Endothelial cell of umbilical vein (primary cell): Measurements from ENCODE around the gene GSK3A. TPM values are rescaled to one million over a fixed set of nuclear protein-coding genes. Genes with fewer than 3 reads are reported as not detected.

Experiments
- BruUV-seq: library from RNA; stranded (reverse); fragments of 400-500 nt; replicated peaks from 2 replicates; lab custom pipeline; 2021; lab: Mats Ljungman, UMichigan
- CTCF ChIA-PET: fragments of 300-600, 350-600 bp; sonication (Branson Sonifier 250); formaldehyde crosslinking; loops from one replicate; lab custom pipeline; 2021; ENCODE audit warnings: antibody characterized with exemption, inconsistent platforms; lab: Charles Lee
- POLR2A ChIA-PET: fragments of 300-600, 350-600 bp; sonication (Branson Sonifier 250); formaldehyde crosslinking; loops from one replicate; lab custom pipeline; 2021; ENCODE audit warnings: antibody characterized with exemption, inconsistent platforms; lab: Charles Lee
- DNase-seq: peaks from one replicate; pipeline ENCODE4 v3.0.0-alpha.2; 2011; ENCODE audit warnings: low read depth, low spot score
- FAIRE-seq: peaks from 2 replicates; lab custom pipeline; 2011; peaks lifted over from hg19 to GRCh38; lab: Jason Lieb, UNC
- H2AFZ ChIP-seq: 2 replicates; pipeline ENCODE4 v1.6.0; 2012; ENCODE audit warnings: low read depth, low read length, control low read depth, inconsistent platforms
- H3K27ac ChIP-seq: 2 replicates; pipeline ENCODE4 v1.5.1; 2011; ENCODE audit warnings: low read depth, mild to moderate bottlenecking, control low read depth, low read length, moderate library complexity; ENCODE audit not compliant: insufficient read depth
- H3K27me3 ChIP-seq, 2 experiments: 2 replicates each; pipeline versions ENCODE4 v1.6.0 to v1.6.1; 2011; ENCODE audit warnings: low read length in 2 of 2, mixed read lengths in 1 of 2; ENCODE audit not compliant: control insufficient read depth in 2 of 2, insufficient read depth in 2 of 2
- H3K36me3 ChIP-seq, 2 experiments: 2 replicates in 1 of 2; 3 replicates in 1 of 2; pipeline ENCODE4 v1.5.1; 2011; ENCODE audit warnings: low read length in 2 of 2, mild to moderate bottlenecking in 1 of 2, moderate library complexity in 1 of 2; ENCODE audit not compliant: control insufficient read depth in 2 of 2, insufficient read depth in 2 of 2; ENCODE audit errors: extremely low read depth in 1 of 2
- H3K4me1 ChIP-seq: 3 replicates; pipeline ENCODE4 v1.5.1; 2011; ENCODE audit warnings: mild to moderate bottlenecking, low read length; ENCODE audit not compliant: control insufficient read depth, insufficient read depth; ENCODE audit errors: extremely low read depth
- H3K4me2 ChIP-seq: 2 replicates; pipeline ENCODE4 v1.6.1; 2011; ENCODE audit warnings: low read length, control low read depth, mixed read lengths; ENCODE audit not compliant: insufficient read depth
- H3K4me3 ChIP-seq, 3 experiments: fragments of 200-600 bp in 1 of 3; sonication (generic), shearing (Covaris generic) in 1 of 3; replicated peaks in 1 of 3; 2 replicates each; pipeline ENCODE4 v1.5.1; 2011 to 2016; ENCODE audit warnings: control low read depth in 3 of 3, low read length in 3 of 3, mild to moderate bottlenecking in 2 of 3, inconsistent platforms in 1 of 3, low read depth in 1 of 3, moderate library complexity in 1 of 3; ENCODE audit not compliant: insufficient read depth in 1 of 3
- H3K79me2 ChIP-seq: 2 replicates; pipeline ENCODE4 v1.6.0; 2012; ENCODE audit warnings: low read length, inconsistent platforms; ENCODE audit not compliant: control insufficient read depth, insufficient read depth
- H3K9ac ChIP-seq: replicated peaks from 2 replicates; pipeline ENCODE3; 2011; ENCODE audit warnings: low read length, control low read depth; ENCODE audit not compliant: insufficient read depth; ENCODE audit errors: extremely low read depth
- H3K9me1 ChIP-seq: replicated peaks from 3 replicates; pipeline ENCODE4 v1.6.0; 2011; ENCODE audit warnings: mild to moderate bottlenecking, low read length; ENCODE audit not compliant: control insufficient read depth, insufficient read depth; ENCODE audit errors: extremely low read depth
- H3K9me3 ChIP-seq: replicated peaks from 2 replicates; pipeline ENCODE4 v1.5.1; 2012; ENCODE audit warnings: low read length, inconsistent platforms; ENCODE audit not compliant: control insufficient read depth, insufficient read depth
- H4K20me1 ChIP-seq: replicated peaks from 2 replicates; pipeline ENCODE3; 2011; ENCODE audit warnings: mild to moderate bottlenecking, low read length; ENCODE audit not compliant: control insufficient read depth, insufficient read depth; ENCODE audit errors: extremely low read depth
- EZH2 ChIP-seq: IDR thresholded peaks from 2 replicates; pipeline ENCODE4 v1.6.1; 2012; ENCODE audit warnings: borderline replicate concordance, low read depth, mild to moderate bottlenecking, moderate library complexity, low read length, inconsistent platforms; ENCODE audit not compliant: severe bottlenecking
- FOS ChIP-seq: IDR thresholded peaks from 2 replicates; pipeline ENCODE4 v1.6.1; 2011; ENCODE audit warnings: mild to moderate bottlenecking, low read length, moderate library complexity, borderline replicate concordance; ENCODE audit not compliant: insufficient read depth
- GATA2 ChIP-seq: IDR thresholded peaks from 2 replicates; pipeline ENCODE4 v1.7.0; 2011; ENCODE audit warnings: low read depth, mild to moderate bottlenecking, moderate library complexity, mixed read lengths, low read length; ENCODE audit not compliant: insufficient read length, insufficient read depth
- JUN ChIP-seq: IDR thresholded peaks from 2 replicates; pipeline ENCODE4 v1.6.1; 2011; ENCODE audit warnings: borderline replicate concordance, low read depth; ENCODE audit not compliant: insufficient read length, insufficient read depth
- MYC ChIP-seq: IDR thresholded peaks from one replicate; pipeline ENCODE4 v1.6.1; 2011; ENCODE audit warnings: mild to moderate bottlenecking, low read depth, low read length
- POLR2A ChIP-seq: IDR thresholded peaks from 2 replicates; pipeline ENCODE4 v1.6.1; 2012; ENCODE audit warnings: low read depth, mild to moderate bottlenecking, control low read depth, low read length
- POLR2AphosphoS5 ChIP-seq: IDR thresholded peaks from 2 replicates; pipeline ENCODE4 v1.6.1; 2012; ENCODE audit warnings: low read depth, mild to moderate bottlenecking, control low read depth, low read length, moderate library complexity; ENCODE audit not compliant: insufficient read depth
- dilution Hi-C: fragments of 300-500 bp; cut with MboI; formaldehyde crosslinking; loops from one replicate; pipeline ENCODE4 v1.15.0; 2019; ENCODE audit warnings: low sequenced_read_pairs; ENCODE audit not compliant: extremely low pct_ligation_motif_present
- intact Hi-C: fragments of 100-400 bp; cut with micrococcal nuclease; formaldehyde crosslinking; loops from one replicate; pipeline ENCODE4 v1.10.0; 2022
- polyA plus RNA-seq, 4 experiments: library from polyadenylated mRNA; depleted of rRNA in 3 of 4; stranded (reverse) in 3 of 4; unstranded in 1 of 4; fragments of >200 nt; gene quantifications; 2 replicates each; pipeline versions ENCODE4 v1.2.1 to v1.2.3, GENCODE V29; 2011 to 2012; ENCODE audit warnings: missing spikeins in 1 of 4
- total RNA-seq: library from RNA; stranded (reverse); gene quantifications from 2 replicates; pipeline ENCODE4 v1.2.3, GENCODE V29; 2021
- TF ChIP-seq, protein P1 (sequence below): IDR thresholded peaks from 2 replicates; pipeline ENCODE4 v1.6.1; 2011; ENCODE audit not compliant: insufficient read depth, insufficient read length
- TF ChIP-seq, protein P2 (sequence below), 2 donors: IDR thresholded peaks; 1 replicate in 1 of 2; 2 replicates in 1 of 2; pipeline ENCODE4 v1.5.1; 2011; ENCODE audit warnings: low read length in 2 of 2, mild to moderate bottlenecking in 2 of 2, moderate library complexity in 2 of 2, control low read depth in 1 of 2, inconsistent platforms in 1 of 2, low read depth in 1 of 2; ENCODE audit not compliant: insufficient read depth in 1 of 2; ENCODE audit errors: extremely low read depth in 1 of 2

The GSK3A gene
- total and polyA plus RNA-seq, 2 donors (not counting 3 experiments of a cell fraction or from before 2014, with no cell fraction given): 49.5 to 73.7 TPM

DNA sequence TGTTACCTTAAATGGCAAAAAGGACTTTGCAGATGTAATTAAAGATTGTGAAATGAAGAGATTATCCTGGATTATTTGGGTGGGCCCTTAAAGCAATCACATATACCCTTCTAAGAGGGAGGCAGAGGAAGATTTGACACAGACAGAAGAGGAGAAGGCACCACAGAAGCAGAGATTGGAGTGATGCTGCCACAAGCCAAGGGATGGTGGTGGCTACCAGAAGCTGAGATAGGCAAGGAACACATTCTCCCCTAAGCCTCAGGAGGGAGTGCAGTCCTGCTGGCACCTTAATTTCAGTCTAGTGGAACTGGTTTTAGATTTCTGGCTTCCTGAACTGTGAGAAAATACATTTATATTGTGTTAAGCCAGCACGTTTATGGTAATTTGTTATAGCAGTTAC lies 49.1 kb downstream of the GSK3A start:
- ChIA-PET CTCF (interaction anchor here (0.6 kb wide), 1 partner anchor 58 kb away, joined by 6 read pairs; no protein-coding TSS in a partner anchor), POLR2A (no interaction called here)
- H4K20me1 ChIP-seq: no peaks in the 10 kb centered on the region
- H2AFZ ChIP-seq: no peak overlapping the region
- H3K27ac ChIP-seq: no peak overlapping the region
- H3K4me1 ChIP-seq: no peaks in the 10 kb centered on the region
- H3K4me2 ChIP-seq: no peak overlapping the region
- H3K4me3 ChIP-seq: no peak overlapping the region
- dilution Hi-C loops (no loop called here), intact Hi-C loops (no loop called here)
- H3K9ac ChIP-seq: no peak overlapping the region
- DNase-seq (no peak), FAIRE-seq (no peak)
- H3K9me3 ChIP-seq: no peaks in the 10 kb centered on the region
- H3K9me1 ChIP-seq: no peaks in the 10 kb centered on the region
- peaks cover 0 to 5% of the 10 kb centered on the region in 2 experiments for H3K36me3 ChIP-seq
- H3K27me3 ChIP-seq: peaks cover 2 to 9% of the 10 kb centered on the region in 2 experiments
- TF ChIP-seq MYC (no peak), POLR2A (no peak), EZH2 (no peak), POLR2AphosphoS5 (no peak), JUN (no peak), FOS (no peak), GATA2 (no peak)
- TF ChIP-seq, protein P1, sequence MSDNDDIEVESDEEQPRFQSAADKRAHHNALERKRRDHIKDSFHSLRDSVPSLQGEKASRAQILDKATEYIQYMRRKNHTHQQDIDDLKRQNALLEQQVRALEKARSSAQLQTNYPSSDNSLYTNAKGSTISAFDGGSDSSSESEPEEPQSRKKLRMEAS: no peak
- TF ChIP-seq, protein P2, sequence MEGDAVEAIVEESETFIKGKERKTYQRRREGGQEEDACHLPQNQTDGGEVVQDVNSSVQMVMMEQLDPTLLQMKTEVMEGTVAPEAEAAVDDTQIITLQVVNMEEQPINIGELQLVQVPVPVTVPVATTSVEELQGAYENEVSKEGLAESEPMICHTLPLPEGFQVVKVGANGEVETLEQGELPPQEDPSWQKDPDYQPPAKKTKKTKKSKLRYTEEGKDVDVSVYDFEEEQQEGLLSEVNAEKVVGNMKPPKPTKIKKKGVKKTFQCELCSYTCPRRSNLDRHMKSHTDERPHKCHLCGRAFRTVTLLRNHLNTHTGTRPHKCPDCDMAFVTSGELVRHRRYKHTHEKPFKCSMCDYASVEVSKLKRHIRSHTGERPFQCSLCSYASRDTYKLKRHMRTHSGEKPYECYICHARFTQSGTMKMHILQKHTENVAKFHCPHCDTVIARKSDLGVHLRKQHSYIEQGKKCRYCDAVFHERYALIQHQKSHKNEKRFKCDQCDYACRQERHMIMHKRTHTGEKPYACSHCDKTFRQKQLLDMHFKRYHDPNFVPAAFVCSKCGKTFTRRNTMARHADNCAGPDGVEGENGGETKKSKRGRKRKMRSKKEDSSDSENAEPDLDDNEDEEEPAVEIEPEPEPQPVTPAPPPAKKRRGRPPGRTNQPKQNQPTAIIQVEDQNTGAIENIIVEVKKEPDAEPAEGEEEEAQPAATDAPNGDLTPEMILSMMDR (IDR thresholded peaks at IDR 0.05; ENCODE audit: extremely low read depth in 1 of 2, insufficient read depth in 1 of 2, low read depth in 1 of 2, low read length in 2 of 2): no peak
- no peaks in the 10 kb centered on the region for H3K79me2 ChIP-seq
- no TSS peak for BruUV-seq
